D721Med (cell line): ENCODE results near the gene KCNK4.

Experiments
- DNase-seq: peaks from one replicate; pipeline ENCODE4 v3.0.0; 2011; ENCODE audit warnings: low spot score; ENCODE audit not compliant: insufficient read length
- FAIRE-seq: peaks from 2 replicates; lab custom pipeline; 2011; peaks lifted over from hg19 to GRCh38; lab: Jason Lieb, UNC
- TF ChIP-seq, protein P1 (sequence below): IDR thresholded peaks from 2 replicates; pipeline ENCODE4 v1.5.1; 2012; ENCODE audit warnings: mild to moderate bottlenecking, control low read depth; ENCODE audit not compliant: insufficient read depth; ENCODE audit errors: missing control alignments

KCNK4 gene

DNA sequence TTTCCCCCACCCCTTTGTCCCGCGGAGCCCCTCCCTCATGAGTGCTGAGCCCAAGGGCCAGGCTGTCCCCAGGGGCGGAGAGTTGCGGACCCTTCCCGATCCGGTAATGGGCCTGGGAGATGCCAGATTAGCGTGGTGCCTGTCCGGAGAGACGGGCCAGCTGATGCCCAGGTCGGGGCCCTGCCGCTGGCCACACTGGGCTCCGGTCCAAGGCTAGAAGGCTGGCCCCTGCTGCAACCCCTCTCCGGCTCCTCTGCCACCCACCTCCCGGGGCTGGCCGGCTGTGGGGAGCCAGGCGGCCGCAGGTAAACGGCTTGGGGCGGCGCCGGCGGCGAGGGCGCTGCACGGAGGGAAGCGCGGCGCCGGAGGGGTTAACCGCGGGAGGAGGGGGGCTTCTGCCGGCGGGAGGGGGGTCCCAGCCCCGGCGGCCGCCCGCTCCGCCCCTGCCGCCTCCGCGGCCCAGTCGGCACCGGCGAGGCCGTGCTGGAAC lies at the start of gene KCNK4:
Gene KCNK4, plus strand, starts transcription at position 41 of the 490 bp plus-strand sequence. CDS start 1,717 bp downstream, outside the sequence.
- FAIRE-seq (no peak), DNase-seq (no peak)
- TF ChIP-seq, protein P1, sequence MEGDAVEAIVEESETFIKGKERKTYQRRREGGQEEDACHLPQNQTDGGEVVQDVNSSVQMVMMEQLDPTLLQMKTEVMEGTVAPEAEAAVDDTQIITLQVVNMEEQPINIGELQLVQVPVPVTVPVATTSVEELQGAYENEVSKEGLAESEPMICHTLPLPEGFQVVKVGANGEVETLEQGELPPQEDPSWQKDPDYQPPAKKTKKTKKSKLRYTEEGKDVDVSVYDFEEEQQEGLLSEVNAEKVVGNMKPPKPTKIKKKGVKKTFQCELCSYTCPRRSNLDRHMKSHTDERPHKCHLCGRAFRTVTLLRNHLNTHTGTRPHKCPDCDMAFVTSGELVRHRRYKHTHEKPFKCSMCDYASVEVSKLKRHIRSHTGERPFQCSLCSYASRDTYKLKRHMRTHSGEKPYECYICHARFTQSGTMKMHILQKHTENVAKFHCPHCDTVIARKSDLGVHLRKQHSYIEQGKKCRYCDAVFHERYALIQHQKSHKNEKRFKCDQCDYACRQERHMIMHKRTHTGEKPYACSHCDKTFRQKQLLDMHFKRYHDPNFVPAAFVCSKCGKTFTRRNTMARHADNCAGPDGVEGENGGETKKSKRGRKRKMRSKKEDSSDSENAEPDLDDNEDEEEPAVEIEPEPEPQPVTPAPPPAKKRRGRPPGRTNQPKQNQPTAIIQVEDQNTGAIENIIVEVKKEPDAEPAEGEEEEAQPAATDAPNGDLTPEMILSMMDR: no peak

DNA sequence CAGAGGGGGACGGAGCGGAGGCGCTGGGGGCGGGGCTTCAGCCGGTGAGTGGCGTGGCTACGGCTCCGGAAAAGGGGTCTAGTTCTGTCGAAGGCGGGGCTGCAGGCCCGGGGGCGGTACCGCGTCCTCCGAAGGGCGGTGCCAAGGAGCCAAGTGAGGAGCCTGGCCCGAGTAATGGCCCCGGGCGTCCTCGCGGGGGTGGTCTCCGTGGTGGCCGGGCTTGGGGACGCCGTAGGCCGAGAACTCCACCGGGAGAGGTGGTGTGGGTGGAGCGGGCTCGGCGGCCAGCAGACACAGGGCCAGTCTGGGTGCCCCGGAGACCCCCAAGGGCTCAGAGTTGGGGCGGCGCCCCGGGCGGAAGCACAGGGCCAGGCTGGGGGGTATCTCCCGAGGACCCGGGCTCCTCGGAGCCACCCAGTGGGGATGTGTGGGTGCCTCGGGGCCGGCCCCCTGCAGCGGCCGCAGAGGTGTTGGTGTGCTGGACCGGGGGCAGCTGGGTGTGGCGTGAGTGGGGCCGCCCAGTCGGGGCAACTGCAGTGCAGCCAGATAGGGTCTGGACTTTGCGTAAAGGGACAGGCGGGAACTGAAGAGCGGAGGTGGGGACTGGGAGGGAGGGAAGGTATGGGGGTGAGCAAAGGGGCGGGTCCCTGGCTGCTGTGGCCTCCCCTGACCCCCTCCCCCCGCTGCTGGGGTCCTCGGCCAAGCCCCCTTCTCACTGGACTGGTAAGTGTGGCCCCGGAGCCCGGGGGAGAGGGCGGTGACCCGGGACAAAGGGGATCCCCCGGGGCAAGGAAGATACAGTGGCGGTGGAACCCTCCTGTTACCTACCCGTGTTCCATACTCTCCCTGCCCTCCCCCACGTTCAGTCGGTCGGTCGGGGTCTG lies 49.4 kb upstream of the KCNK4 start:
- TF ChIP-seq, protein P1: no peak
- no peak for FAIRE-seq
- DNase-seq: peak; percentile 78

DNA sequence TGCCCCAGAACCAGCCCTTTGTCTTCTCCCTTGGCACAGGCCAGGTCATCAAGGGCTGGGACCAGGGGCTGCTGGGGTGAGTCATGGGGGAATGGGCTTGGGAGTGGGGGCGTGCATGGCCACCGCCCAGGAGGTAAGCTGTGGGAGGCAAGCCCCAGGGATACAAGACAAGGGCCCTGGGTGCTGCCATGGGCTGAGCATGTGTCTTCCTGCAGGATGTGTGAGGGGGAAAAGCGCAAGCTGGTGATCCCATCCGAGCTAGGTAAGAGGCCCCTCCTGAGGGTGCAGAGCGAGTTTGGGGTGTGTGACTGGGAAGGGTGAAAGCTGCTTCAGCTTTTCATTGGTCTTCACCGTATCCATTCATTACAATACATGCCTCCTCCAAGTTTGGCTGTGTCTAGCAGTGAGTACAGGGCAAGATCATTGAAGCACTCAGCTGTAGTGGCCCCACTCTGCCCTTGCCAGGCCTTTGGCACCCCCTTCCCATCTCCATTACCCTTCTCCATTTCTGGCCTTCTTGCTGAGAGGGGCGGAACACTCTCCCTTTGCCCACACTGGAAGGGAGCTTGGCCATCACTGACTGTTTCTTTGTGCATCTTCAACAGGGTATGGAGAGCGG lies 47.8 kb upstream of the KCNK4 start:
- FAIRE-seq (no peak), DNase-seq (no peak)
- TF ChIP-seq, protein P1: no peak

DNA sequence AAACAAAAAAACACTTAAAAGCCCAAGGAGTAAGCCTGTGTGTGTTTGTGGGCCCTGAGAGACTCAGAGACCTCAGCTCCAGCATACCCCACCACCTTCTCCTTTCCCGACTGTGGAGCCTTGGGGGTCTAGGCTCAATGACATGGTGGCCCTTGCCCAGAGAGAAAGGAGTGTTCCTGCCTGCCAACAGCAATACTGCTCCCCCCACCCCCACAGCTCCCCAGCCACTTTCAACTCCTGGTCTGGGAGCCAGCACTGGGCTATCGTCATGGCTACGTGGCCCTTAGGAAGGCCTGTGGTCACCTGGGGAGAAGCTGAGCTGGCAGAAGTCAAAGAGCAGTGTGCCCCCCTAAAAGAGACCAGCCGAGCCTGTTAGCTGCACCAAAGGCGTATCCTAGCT lies 47.0 kb upstream of the KCNK4 start:
- FAIRE-seq (no peak), DNase-seq (no peak)

DNA sequence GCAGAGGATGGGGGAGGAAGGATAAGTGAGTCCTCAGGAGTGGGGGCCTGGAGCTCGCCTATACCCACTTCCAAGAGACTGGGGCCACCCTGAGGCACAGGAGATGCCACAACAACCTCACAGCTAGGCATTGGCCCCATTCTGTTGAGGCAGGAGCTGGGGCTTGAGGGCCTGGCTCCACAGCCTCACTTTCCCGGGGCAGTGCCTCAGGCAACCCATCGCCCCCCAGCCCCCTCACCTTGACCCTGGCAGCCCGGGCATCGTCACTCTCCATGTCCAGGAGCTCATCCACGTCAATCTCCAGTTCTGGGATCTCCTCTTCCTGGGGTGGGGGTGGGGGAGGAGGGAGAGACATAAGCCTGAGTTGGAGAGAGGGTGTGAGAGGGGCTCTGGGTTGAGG lies 46.1 kb upstream of the KCNK4 start:
- no peak for FAIRE-seq
- TF ChIP-seq, protein P1: no peak
- no peak for DNase-seq

More for the DNA sequence above, 47.0 kb upstream of the KCNK4 start:
- TF ChIP-seq, protein P1: no peak

DNA sequence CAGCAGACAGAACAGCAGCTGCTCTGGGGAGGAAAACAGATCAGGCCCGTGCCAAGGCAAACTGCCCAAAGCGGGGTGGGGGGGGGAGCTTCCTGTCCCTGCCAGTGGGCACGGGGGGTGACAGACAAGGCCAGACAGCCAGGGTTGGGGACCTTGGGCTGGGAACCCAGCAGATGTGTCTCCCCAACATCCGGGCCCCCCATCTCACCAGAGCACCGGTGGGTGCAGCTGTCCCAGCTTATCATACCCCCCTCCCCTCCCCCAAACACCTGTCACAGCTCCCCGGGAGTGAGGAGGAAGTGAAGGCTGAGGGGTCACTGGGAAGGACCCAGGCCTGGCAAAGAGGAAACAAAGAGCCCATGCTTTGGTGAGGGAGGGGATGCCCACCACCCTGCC lies 45.7 kb upstream of the KCNK4 start:
- TF ChIP-seq, protein P1: no peak
- no peak for DNase-seq
- FAIRE-seq: no peak
